Ovary (tissue), 9 donors: ENCODE data around the gene APOF. TPM values are rescaled to one million over a fixed set of nuclear protein-coding genes. Genes with fewer than 3 reads are reported as not detected.

ENCODE experiments used
- DNase-seq, 5 donors: peaks; one replicate each; pipeline ENCODE4 v3.0.0-alpha.2; 2019 to 2020
- H3K27ac ChIP-seq, 2 donors: fragments of 200-600 bp; one replicate each; pipeline versions ENCODE4 v1.5.1 to v1.8.0; 2019 to 2022
- H3K27me3 ChIP-seq: fragments of 200-600 bp; one replicate; pipeline ENCODE4 v1.8.0; 2022
- H3K36me3 ChIP-seq: fragments of 200-600 bp; sonication (generic); one replicate; pipeline ENCODE4 v1.5.1; 2019
- H3K4me1 ChIP-seq: one replicate; pipeline ENCODE4 v1.8.1; 2013; ENCODE audit warnings: mild to moderate bottlenecking, moderate library complexity; ENCODE audit not compliant: insufficient read depth
- H3K4me3 ChIP-seq: fragments of 200-600 bp; sonication (generic); one replicate; pipeline ENCODE4 v1.5.1; 2017
- H3K9me3 ChIP-seq, 2 donors: fragments of 200-600 bp in 1 of 2; sonication (generic) in 1 of 2; one replicate each; pipeline versions ENCODE4 v1.5.1 to v1.8.1; 2013 to 2019; ENCODE audit warnings: mild to moderate bottlenecking in 1 of 2, moderate library complexity in 1 of 2
- EP300 ChIP-seq: sonication (generic); formaldehyde crosslinking; IDR thresholded peaks from one replicate; pipeline ENCODE4 v1.6.1; 2017; ENCODE audit warnings: antibody characterized with exemption
- POLR2A ChIP-seq: fragments of 450-650 bp; IDR thresholded peaks from one replicate; pipeline ENCODE4 v1.6.1; 2017; ENCODE audit warnings: antibody characterized with exemption, mild to moderate bottlenecking, moderate library complexity
- WGBS, 3 donors: extraction: QIAGEN DNeasy Blood & Tissue Kit in 1 of 3; methylation state at CpG; one replicate each; pipeline versions ENCODE4 v1.1.5 to v1.1.7; 2013 to 2017; 5-methylcytosine and 5-hydroxymethylcytosine counted together
- intact Hi-C, 4 donors: fragments of 100-400 bp; cut with DNase I; formaldehyde crosslinking; loops; one replicate each; pipeline versions ENCODE4 v1.11.0 to v1.15.1; 2022 to 2023
- polyA plus RNA-seq, 2 donors: library from polyadenylated mRNA; stranded (reverse); fragments of 200-250 nt in 1 of 2; fragments of 350-450 nt in 1 of 2; fragmentation: Illumina TruSeq in 1 of 2; extraction: RNeasy Lipid Tissue Mini Kit (QIAGEN cat#74804) in 1 of 2; gene quantifications; one replicate each; pipeline ENCODE4 v1.2.3, GENCODE V29; 2013 to 2014
- small RNA-seq: library from RNA; depleted of rRNA; stranded (forward); fragments of <200 nt; gene quantifications from one replicate; pipeline ENCODE3, GENCODE V24; 2016
- total RNA-seq, 7 donors: library from RNA; depleted of rRNA in 2 of 7; stranded (reverse); fragments of >200 nt in 2 of 7; fragmentation: NEBNext Ultra II Directional in 3 of 7; extraction: Animal tissue kit (Norgen Biotek cat#: 25700) in 3 of 7; gene quantifications; one replicate each; pipeline versions ENCODE4 v1.1.0 to v1.2.4, GENCODE V29; 2016 to 2023
- TF ChIP-seq, protein P1 (sequence below), 3 donors: fragments of 450-650 bp in 2 of 3; fragments of 200-600 bp in 1 of 3; IDR thresholded peaks; one replicate each; pipeline versions ENCODE4 v1.5.1 to v1.8.0; 2016 to 2022; ENCODE audit warnings: antibody characterized with exemption in 3 of 3, mild to moderate bottlenecking in 1 of 3
- donor health status: DM: no; HTN: no; CAD: no; lungs with moderate emphysema.
- donor health status: DM: no; HTN: no; CAD: no.
- donor health status: Bipolar disorder and iron deficiency.
- donor health status: DM: yes; HTN: yes; CAD: no.
- donor health status: DM: no; HTN: no; CAD: no.
- donor health status: DM: yes; HTN: yes; CAD: no.

Gene APOF
- total and polyA plus RNA-seq, 9 donors = not detected

DNA sequence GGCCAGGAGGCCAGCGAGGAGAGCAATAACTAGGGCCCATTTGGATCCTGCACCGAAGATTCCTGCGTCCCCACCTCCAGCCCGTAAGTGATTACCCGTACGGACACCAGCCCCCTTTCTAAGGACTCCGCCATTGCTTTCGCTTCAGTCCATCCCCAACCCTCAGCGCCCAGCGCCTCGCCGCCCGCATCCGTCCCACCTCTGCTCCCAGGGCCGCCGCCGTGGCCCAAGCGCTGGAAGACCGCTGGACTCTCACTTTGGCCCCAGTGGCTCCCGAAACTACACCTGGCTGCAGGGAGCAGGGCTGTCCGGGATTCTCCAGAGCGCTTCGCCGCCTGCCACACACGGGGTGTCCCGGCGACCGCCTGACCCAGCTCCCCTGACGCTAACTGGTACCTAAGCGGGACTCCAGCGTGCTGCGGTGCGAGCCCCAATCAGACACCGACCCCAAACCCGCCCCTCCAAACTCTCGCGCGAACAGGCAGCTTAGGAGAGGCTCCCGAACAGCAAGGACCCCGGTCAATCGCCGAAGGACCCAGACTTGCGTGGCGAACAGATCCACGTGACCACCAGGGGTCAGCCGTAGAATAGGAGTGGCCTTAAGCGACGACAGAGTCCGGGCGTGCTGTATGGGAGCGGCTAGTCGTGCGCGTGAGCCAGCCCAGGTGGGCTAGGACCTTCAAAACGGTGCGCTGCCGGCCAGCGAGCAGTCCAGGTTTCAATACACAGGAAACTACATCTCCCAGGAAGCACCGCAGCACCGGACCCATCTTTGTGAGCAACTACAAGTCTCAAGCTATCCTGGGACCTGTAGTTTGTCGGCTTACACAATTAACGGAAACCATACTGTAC lies 46.8 kb downstream of the APOF start, which contains the start of gene CNPY2:
Gene CNPY2 (minus strand): TSS at position 367 of the 852 bp plus-strand sequence. CDS start 771 bp downstream, outside the sequence.
- intact Hi-C loops = no loop called here
- Histone ChIP-seq H3K4me1 (peaks cover 2% of the 10 kb centered on the region), H3K27me3 (no peaks in the 10 kb centered on the region), H3K36me3 (no peaks in the 10 kb centered on the region), H3K9me3 (no peaks in the 10 kb centered on the region), H3K27ac (peak within 1 kb of the TSS; percentile 12 to 97), H3K4me3 (peak within 1 kb of the TSS; percentile 88)
- TF ChIP-seq, protein P1, sequence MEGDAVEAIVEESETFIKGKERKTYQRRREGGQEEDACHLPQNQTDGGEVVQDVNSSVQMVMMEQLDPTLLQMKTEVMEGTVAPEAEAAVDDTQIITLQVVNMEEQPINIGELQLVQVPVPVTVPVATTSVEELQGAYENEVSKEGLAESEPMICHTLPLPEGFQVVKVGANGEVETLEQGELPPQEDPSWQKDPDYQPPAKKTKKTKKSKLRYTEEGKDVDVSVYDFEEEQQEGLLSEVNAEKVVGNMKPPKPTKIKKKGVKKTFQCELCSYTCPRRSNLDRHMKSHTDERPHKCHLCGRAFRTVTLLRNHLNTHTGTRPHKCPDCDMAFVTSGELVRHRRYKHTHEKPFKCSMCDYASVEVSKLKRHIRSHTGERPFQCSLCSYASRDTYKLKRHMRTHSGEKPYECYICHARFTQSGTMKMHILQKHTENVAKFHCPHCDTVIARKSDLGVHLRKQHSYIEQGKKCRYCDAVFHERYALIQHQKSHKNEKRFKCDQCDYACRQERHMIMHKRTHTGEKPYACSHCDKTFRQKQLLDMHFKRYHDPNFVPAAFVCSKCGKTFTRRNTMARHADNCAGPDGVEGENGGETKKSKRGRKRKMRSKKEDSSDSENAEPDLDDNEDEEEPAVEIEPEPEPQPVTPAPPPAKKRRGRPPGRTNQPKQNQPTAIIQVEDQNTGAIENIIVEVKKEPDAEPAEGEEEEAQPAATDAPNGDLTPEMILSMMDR (IDR thresholded peaks at IDR 0.05) = peak in 1 of 3 donors; percentile 34
- TF ChIP-seq POLR2A = peak; percentile 72
- TF ChIP-seq EP300 = no peak
- DNase-seq = peak; percentile 94 to 96 (median 95)
- 0% methylated on average over 55 to 62 of the region's 62 CpGs for WGBS, 3 donors

DNA sequence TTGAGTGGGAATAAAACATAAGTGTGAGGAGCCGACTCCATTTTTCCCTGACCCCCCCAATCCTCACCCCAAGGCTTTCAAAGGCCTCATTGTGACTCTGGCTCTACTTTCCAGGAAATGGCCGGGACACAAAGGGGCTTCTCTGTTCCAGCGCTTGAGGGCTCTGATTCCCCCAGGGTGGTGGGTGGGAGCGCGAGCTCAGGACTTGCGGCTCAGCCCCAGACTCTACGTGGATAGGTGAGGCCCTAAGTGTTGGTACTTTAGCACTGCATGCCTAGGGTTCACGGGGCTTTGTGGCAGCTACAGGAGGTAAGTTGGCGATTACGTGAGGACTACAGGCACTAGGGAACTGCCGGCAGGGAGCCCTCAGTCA lies 47.4 kb downstream of the APOF start:
- TF ChIP-seq, protein P1 (IDR thresholded peaks at IDR 0.05) = no peak
- TF ChIP-seq EP300 = no peak
- TF ChIP-seq POLR2A = no peak
- Histone ChIP-seq H3K36me3 (no peaks in the 10 kb centered on the region), H3K4me1 (peaks cover 2% of the 10 kb centered on the region), H3K27ac (peak overlapping the region; percentile 12 to 97), H3K27me3 (no peaks in the 10 kb centered on the region), H3K9me3 (no peaks in the 10 kb centered on the region), H3K4me3 (peak overlapping the region; percentile 88)
- intact Hi-C loops = no loop called here
- DNase-seq = peak in 2 of 5 donors; percentile 13 to 37
- WGBS, 3 donors = 0 to 2% (median 1%) methylated on average over 11 of the region's 11 CpGs

DNA sequence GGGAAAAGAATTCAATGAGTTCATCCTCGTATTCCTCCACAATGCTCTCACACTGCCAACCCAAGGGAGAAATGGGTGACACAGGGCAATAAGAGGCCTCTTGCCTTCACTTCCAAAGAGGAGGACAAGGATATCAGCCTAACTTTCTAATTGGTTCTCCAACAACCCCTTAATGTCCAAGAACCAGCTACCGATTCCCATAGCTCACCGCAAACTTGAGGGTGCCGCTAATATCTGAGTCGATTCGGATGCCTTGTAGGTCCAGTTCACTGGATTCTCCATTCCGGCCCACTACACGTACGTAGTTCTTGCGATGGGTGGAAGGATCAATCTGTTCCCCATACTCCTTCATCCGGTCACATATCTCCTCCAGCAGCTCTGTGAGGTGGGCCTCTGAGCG lies 51.7 kb downstream of the APOF start:
- intact Hi-C loops = no loop called here
- Histone ChIP-seq H3K27me3 (no peaks in the 10 kb centered on the region), H3K9me3 (no peaks in the 10 kb centered on the region), H3K27ac (no peak overlapping the region), H3K4me1 (peaks cover 2% of the 10 kb centered on the region), H3K36me3 (no peaks in the 10 kb centered on the region), H3K4me3 (no peak overlapping the region)
- TF ChIP-seq EP300 (no peak), POLR2A (no peak)
- TF ChIP-seq, protein P1 (IDR thresholded peaks at IDR 0.05) = no peak
- DNase-seq = no peak
- 92 to 93% (median 92%) methylated on average over 12 of the region's 12 CpGs for WGBS, 3 donors

Small RNA genes lying within 50 kb of the gene (small RNA-seq; reads per million reads assigned to genes)
- not detected for gene RNU7-40P

Other genes with a start within 250 kb of the APOF start
- 1,000 to 10,000 TPM; 6,021 to 8,245 (median 6,510) TPM for gene RPL41, start 246.2 kb downstream of the APOF start, total RNA-seq
- over 10,000 TPM; 11,306 to 11,451 TPM for gene RPL41, start 246.2 kb downstream of the APOF start, polyA plus RNA-seq
- gene ZC3H10, start 244.6 kb downstream of the APOF start, total RNA-seq = 10 to 100 TPM in 4 of 7 donors, 1 to 10 TPM in 3; 1.8 to 14.7 (median 10.7) TPM
- gene ZC3H10, start 244.6 kb downstream of the APOF start, polyA plus RNA-seq = 1 to 10 TPM; 4.4 to 5.2 TPM
- 100 to 1,000 TPM in 3 of 7 donors, 10 to 100 TPM in 4; 80.3 to 139 (median 97.3) TPM for gene ESYT1, start 234.6 kb downstream of the APOF start, total RNA-seq
- 100 to 1,000 TPM in 1 of 2 donors, 10 to 100 TPM in 1; 62.3 to 102 TPM for gene ESYT1, start 234.6 kb downstream of the APOF start, polyA plus RNA-seq
- gene MYL6B, start 210.3 kb downstream of the APOF start, total RNA-seq = 10 to 100 TPM; 65.9 to 99.2 (median 73.4) TPM
- 10 to 100 TPM; 32.8 to 77.3 TPM for gene MYL6B, start 210.3 kb downstream of the APOF start, polyA plus RNA-seq
- 1,000 to 10,000 TPM in 5 of 7 donors, 100 to 1,000 TPM in 2; 782 to 1,485 (median 1,329) TPM for gene MYL6, start 204.5 kb downstream of the APOF start, total RNA-seq
- gene MYL6, start 204.5 kb downstream of the APOF start, polyA plus RNA-seq = 1,000 to 10,000 TPM; 1,579 to 3,375 TPM
- 100 to 1,000 TPM in 5 of 7 donors, 10 to 100 TPM in 2; 57.9 to 172 (median 117) TPM for gene SMARCC2, start 173.4 kb downstream of the APOF start, total RNA-seq
- 100 to 1,000 TPM in 1 of 2 donors, 10 to 100 TPM in 1; 66.4 to 139 TPM for gene SMARCC2, start 173.4 kb downstream of the APOF start, polyA plus RNA-seq
- gene RNF41, start 140.9 kb downstream of the APOF start, total RNA-seq = 10 to 100 TPM; 34.1 to 55.6 (median 40.6) TPM
- gene RNF41, start 140.9 kb downstream of the APOF start, polyA plus RNA-seq = 10 to 100 TPM; 29.4 to 45.1 TPM
- 10 to 100 TPM; 19.8 to 43.7 (median 28.9) TPM for gene NABP2, start 138.5 kb downstream of the APOF start, total RNA-seq
- 10 to 100 TPM; 25.0 to 37.5 TPM for gene NABP2, start 138.5 kb downstream of the APOF start, polyA plus RNA-seq
- under 1 TPM; 0.25 to 0.85 (median 0.69) TPM for gene SLC39A5, start 132.8 kb downstream of the APOF start, total RNA-seq
- gene SLC39A5, start 132.8 kb downstream of the APOF start, polyA plus RNA-seq = under 1 TPM in 1 of 2 donors, not detected in 1; 0.28 TPM
- 10 to 100 TPM in 5 of 7 donors, 1 to 10 TPM in 2; 9.1 to 37.7 (median 28.9) TPM for gene ANKRD52, start 104.5 kb downstream of the APOF start, total RNA-seq
- gene ANKRD52, start 104.5 kb downstream of the APOF start, polyA plus RNA-seq = 10 to 100 TPM; 10.5 to 26.2 TPM
- 10 to 100 TPM; 11.3 to 31.1 (median 14.9) TPM for gene COQ10A, start 95.9 kb downstream of the APOF start, total RNA-seq
- gene COQ10A, start 95.9 kb downstream of the APOF start, polyA plus RNA-seq = 10 to 100 TPM; 13.8 to 20.5 TPM
- gene CS, start 62.5 kb downstream of the APOF start, total RNA-seq = 100 to 1,000 TPM in 5 of 7 donors, 10 to 100 TPM in 2; 49.6 to 155 (median 137) TPM
- gene CS, start 62.5 kb downstream of the APOF start, polyA plus RNA-seq = 100 to 1,000 TPM in 1 of 2 donors, 10 to 100 TPM in 1; 48.9 to 237 TPM
- 100 to 1,000 TPM in 2 of 7 donors, 10 to 100 TPM in 5; 58.9 to 112 (median 84.9) TPM for gene CNPY2, start 46.9 kb downstream of the APOF start, total RNA-seq
- 100 to 1,000 TPM; 107 to 134 TPM for gene CNPY2, start 46.9 kb downstream of the APOF start, polyA plus RNA-seq
- 100 to 1,000 TPM in 1 of 7 donors, 10 to 100 TPM in 6; 41.0 to 103 (median 74.5) TPM for gene PAN2, start 28.9 kb downstream of the APOF start, total RNA-seq
- gene PAN2, start 28.9 kb downstream of the APOF start, polyA plus RNA-seq = 10 to 100 TPM; 44.2 to 67.2 TPM
- gene IL23A, start 24.0 kb downstream of the APOF start, total RNA-seq = under 1 TPM in 2 of 7 donors, not detected in 5; 0.23 to 0.35 TPM
- gene IL23A, start 24.0 kb downstream of the APOF start, polyA plus RNA-seq = under 1 TPM in 1 of 2 donors, not detected in 1; 0.16 TPM
- 100 to 1,000 TPM in 3 of 7 donors, 10 to 100 TPM in 4; 81.5 to 161 (median 90.2) TPM for gene STAT2, start 2.8 kb downstream of the APOF start, total RNA-seq
- 100 to 1,000 TPM in 1 of 2 donors, 10 to 100 TPM in 1; 56.1 to 122 TPM for gene STAT2, start 2.8 kb downstream of the APOF start, polyA plus RNA-seq
- gene TIMELESS, start 86.6 kb upstream of the APOF start, total RNA-seq = 1 to 10 TPM; 2.1 to 4.5 (median 3.2) TPM
- gene TIMELESS, start 86.6 kb upstream of the APOF start, polyA plus RNA-seq = 1 to 10 TPM; 2.9 to 6.4 TPM
- under 1 TPM in 1 of 7 donors, not detected in 6; 0.23 TPM for gene MIP, start 91.8 kb upstream of the APOF start, total RNA-seq
- gene MIP, start 91.8 kb upstream of the APOF start, polyA plus RNA-seq = not detected
- gene SPRYD4, start 105.7 kb upstream of the APOF start, total RNA-seq = 1 to 10 TPM; 1.4 to 4.1 (median 3.2) TPM
- gene SPRYD4, start 105.7 kb upstream of the APOF start, polyA plus RNA-seq = 1 to 10 TPM; 2.0 to 2.7 TPM
- 1 to 10 TPM; 1.2 to 4.4 (median 2.6) TPM for gene GLS2, start 125.3 kb upstream of the APOF start, total RNA-seq
- under 1 TPM; 0.87 to 0.92 TPM for gene GLS2, start 125.3 kb upstream of the APOF start, polyA plus RNA-seq
- gene RBMS2, start 159.0 kb upstream of the APOF start, total RNA-seq = 10 to 100 TPM; 15.0 to 44.4 (median 36.6) TPM
- 10 to 100 TPM; 14.4 to 56.9 TPM for gene RBMS2, start 159.0 kb upstream of the APOF start, polyA plus RNA-seq